ENCODE data around the gene DDX18.

GRCh38 chr2:117815946-117816345, 1.5 kb downstream of the DDX18 start:
- TF ChIP-seq CTCF (conservative IDR thresholded peaks at IDR 0.05 in 1 of 2, IDR thresholded peaks at IDR 0.05 in 1 of 2; ENCODE audit: low read depth in 1 of 2, low read length in 2 of 2) (no peak), EZH2 (IDR thresholded peaks at IDR 0.05; ENCODE audit: low read length, missing control alignments) (no peak)

Measured in fibroblast of lung (primary cell).